ENCODE measurements around the gene NAA11. TPM values are rescaled to one million over a fixed set of nuclear protein-coding genes. Genes with fewer than 3 reads are reported as not detected.

Gene NAA11
- total RNA-seq, 4 donors from 2014 or later, result not detected

DNA sequence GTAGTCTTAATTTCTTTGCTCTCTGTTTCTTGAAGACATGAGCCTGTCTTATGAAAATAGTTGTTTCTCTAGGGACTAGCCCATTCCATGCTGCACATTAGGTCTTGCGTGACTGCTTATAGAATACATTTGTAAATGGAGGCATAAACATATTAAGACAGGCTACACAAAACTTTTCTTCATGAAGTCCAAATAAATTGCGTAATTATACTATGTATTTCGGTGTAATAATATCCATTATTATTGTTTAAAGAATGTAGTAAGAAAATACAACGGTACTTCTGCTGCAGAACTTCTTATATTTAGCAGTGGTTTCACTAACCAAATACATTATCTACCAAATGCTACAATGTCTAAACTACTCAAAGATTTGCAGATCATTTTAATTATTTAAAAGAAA lies 8.5 kb upstream of the NAA11 start:
- no peak for DNase-seq (ENCODE audit: low spot score in 2 of 2)
- TF ChIP-seq EP300 (IDR thresholded peaks at IDR 0.05) (no peak), POLR2A (IDR thresholded peaks at IDR 0.05) (no peak)
- TF ChIP-seq, protein P1, sequence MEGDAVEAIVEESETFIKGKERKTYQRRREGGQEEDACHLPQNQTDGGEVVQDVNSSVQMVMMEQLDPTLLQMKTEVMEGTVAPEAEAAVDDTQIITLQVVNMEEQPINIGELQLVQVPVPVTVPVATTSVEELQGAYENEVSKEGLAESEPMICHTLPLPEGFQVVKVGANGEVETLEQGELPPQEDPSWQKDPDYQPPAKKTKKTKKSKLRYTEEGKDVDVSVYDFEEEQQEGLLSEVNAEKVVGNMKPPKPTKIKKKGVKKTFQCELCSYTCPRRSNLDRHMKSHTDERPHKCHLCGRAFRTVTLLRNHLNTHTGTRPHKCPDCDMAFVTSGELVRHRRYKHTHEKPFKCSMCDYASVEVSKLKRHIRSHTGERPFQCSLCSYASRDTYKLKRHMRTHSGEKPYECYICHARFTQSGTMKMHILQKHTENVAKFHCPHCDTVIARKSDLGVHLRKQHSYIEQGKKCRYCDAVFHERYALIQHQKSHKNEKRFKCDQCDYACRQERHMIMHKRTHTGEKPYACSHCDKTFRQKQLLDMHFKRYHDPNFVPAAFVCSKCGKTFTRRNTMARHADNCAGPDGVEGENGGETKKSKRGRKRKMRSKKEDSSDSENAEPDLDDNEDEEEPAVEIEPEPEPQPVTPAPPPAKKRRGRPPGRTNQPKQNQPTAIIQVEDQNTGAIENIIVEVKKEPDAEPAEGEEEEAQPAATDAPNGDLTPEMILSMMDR (IDR thresholded peaks at IDR 0.05), result no peak
- Histone ChIP-seq H3K36me3 (no peaks in the 10 kb centered on the region), H3K27me3 (no peaks in the 10 kb centered on the region), H3K4me1 (no peaks in the 10 kb centered on the region), H3K9me3 (no peaks in the 10 kb centered on the region), H3K27ac (no peak overlapping the region), H3K4me3 (no peak overlapping the region)
- WGBS, 2 donors, result 67 to 93% methylated on average over 4 of the region's 4 CpGs

DNA sequence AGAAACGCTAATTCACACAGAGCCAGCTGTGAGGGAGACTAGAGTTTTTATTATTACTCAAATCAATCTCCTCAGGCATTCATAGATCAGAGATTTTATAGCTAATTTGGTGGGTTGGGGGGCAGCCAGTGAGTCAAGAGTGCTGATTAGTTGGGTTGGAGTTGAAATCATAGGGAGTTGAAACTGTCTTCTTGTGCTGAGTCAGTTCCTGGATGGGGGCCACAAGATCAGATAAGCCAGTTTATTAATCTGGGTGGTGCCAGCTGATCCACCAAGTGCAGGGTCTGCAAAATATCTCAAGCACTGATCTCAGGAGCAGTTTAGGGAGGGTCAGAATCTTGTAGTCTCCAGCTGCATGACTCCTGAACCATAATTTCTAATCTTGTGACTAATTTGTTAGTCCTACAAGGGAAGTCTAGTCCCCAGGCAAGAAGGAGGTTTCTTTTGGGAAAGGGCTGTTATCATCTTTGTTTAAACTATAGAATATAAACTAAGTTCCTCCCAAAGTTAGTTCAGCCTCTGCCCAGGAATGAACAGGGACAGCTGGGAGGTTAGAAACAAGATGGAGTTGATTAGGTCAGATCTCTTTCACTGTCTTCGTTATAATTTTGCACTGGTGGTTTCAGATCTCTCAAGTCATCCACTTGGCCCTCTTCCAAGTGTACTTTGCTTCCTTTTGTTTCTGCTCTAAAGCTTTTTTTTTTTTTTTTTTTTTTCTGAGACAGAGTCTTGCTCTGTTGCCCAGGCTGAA lies 5.4 kb upstream of the NAA11 start:
- TF ChIP-seq, protein P1 (IDR thresholded peaks at IDR 0.05), result no peak
- TF ChIP-seq EP300 (IDR thresholded peaks at IDR 0.05) (no peak), POLR2A (IDR thresholded peaks at IDR 0.05) (no peak)
- no peaks in the 10 kb centered on the region for H3K4me1 ChIP-seq
- H3K9me3 ChIP-seq, result no peaks in the 10 kb centered on the region
- no peak overlapping the region for H3K4me3 ChIP-seq
- no peaks in the 10 kb centered on the region for H3K27me3 ChIP-seq
- 51 to 58% methylated on average over 2 of the region's 2 CpGs for WGBS, 2 donors
- H3K36me3 ChIP-seq, result no peaks in the 10 kb centered on the region
- no peak overlapping the region for H3K27ac ChIP-seq
- no peak for DNase-seq (ENCODE audit: low spot score in 2 of 2)

DNA sequence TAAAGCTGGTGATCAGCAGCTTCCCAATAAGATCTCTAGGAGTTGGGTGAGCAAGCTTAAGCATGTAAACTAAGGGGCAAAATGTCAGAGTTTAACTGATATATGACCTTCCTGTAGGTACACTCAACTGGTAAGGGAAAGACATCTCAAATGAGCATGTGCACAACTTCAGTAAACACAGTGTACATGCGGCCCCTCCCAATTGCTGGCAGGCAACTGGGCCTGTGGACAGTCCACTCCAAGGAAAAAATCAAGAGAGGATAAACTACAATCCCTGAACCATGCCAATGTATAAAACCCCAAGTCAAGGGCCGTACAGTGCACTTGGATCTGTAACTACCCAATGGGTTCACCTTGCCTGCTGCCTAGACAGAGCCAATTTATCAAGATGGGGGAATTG lies 4.9 kb upstream of the NAA11 start:
- H3K4me3 ChIP-seq, result no peak overlapping the region
- no peak overlapping the region for H3K27ac ChIP-seq
- H3K27me3 ChIP-seq, result no peaks in the 10 kb centered on the region
- no peaks in the 10 kb centered on the region for H3K36me3 ChIP-seq
- WGBS, 2 donors, result 87 to 88% methylated on average over 2 of the region's 2 CpGs
- DNase-seq (ENCODE audit: low spot score in 2 of 2), result no peak
- no peaks in the 10 kb centered on the region for H3K4me1 ChIP-seq
- TF ChIP-seq, protein P1 (IDR thresholded peaks at IDR 0.05), result no peak
- TF ChIP-seq EP300 (IDR thresholded peaks at IDR 0.05), result no peak
- TF ChIP-seq POLR2A (IDR thresholded peaks at IDR 0.05), result no peak
- H3K9me3 ChIP-seq, result no peaks in the 10 kb centered on the region

DNA sequence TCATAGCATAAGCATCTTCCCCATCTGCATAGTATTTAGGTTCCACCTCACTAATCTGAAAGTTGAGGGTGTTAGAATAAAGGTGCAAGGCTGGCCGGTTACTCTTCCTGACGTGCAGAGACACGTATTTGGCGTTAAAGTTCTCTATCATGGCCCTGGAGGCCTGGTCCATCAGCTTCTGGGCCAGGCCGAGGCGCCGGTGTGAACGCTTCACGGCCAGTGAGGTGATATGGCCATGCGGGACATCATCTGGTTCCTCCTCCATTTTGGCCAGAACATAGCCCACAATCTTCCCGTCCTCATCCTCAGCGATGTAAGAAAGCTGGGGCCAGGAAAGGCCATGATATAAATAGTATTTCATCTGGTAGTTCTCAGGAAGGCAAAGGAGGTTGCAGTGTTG lies 425 bp downstream of the NAA11 start:
- Histone ChIP-seq H3K36me3 (no peaks in the 10 kb centered on the region), H3K4me3 (no peak overlapping the region), H3K27me3 (no peaks in the 10 kb centered on the region), H3K4me1 (no peaks in the 10 kb centered on the region), H3K9me3 (no peaks in the 10 kb centered on the region), H3K27ac (no peak overlapping the region)
- whole genome bisulfite sequencing, 2 donors, result 97 to 99% methylated on average over 12 of the region's 12 CpGs
- no peak for DNase-seq (ENCODE audit: low spot score in 2 of 2)
- TF ChIP-seq EP300 (IDR thresholded peaks at IDR 0.05) (no peak), POLR2A (IDR thresholded peaks at IDR 0.05) (no peak)
- TF ChIP-seq, protein P1 (IDR thresholded peaks at IDR 0.05), result no peak

DNA sequence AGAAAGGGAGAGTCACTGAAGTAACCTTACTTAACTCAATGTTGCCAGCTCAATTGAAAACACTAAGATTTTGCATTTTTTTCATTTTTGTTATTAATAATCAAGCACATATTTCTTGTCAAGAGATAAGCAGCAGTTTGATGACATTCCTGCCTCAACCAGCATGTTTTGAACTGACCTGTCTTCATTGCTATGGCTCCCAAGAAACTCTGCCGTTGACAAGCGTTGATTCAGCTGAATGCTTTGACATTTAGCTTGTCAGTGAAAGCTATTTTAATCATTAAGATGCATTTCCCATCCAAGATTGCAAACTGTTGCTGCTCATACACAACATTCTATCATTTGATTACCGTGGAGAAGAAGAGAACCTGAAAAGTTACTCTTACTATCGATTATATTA lies 5.9 kb downstream of the NAA11 start:
- H3K36me3 ChIP-seq, result no peaks in the 10 kb centered on the region
- no peaks in the 10 kb centered on the region for H3K9me3 ChIP-seq
- no peak overlapping the region for H3K4me3 ChIP-seq
- no peaks in the 10 kb centered on the region for H3K4me1 ChIP-seq
- WGBS, 2 donors, result 78 to 83% methylated on average over 4 of the region's 4 CpGs
- H3K27ac ChIP-seq, result no peak overlapping the region
- TF ChIP-seq, protein P1 (IDR thresholded peaks at IDR 0.05), result no peak
- TF ChIP-seq EP300 (IDR thresholded peaks at IDR 0.05), result no peak
- TF ChIP-seq POLR2A (IDR thresholded peaks at IDR 0.05), result no peak
- no peak for DNase-seq (ENCODE audit: low spot score in 2 of 2)
- no peaks in the 10 kb centered on the region for H3K27me3 ChIP-seq
